NCI-H2227 (cell line): ENCODE data around the gene DOK7.
"Not testable (repeated sequence)": the region's sequence is repeated elsewhere in the genome, so short reads cannot be mapped to it uniquely, and the experiment has no call there.

Source experiments
- DNase-seq: peaks from one replicate; lab custom pipeline; 2025; ENCODE audit not compliant: unreplicated experiment; lab: John Stamatoyannopoulos, UW

DOK7 gene

DNA sequence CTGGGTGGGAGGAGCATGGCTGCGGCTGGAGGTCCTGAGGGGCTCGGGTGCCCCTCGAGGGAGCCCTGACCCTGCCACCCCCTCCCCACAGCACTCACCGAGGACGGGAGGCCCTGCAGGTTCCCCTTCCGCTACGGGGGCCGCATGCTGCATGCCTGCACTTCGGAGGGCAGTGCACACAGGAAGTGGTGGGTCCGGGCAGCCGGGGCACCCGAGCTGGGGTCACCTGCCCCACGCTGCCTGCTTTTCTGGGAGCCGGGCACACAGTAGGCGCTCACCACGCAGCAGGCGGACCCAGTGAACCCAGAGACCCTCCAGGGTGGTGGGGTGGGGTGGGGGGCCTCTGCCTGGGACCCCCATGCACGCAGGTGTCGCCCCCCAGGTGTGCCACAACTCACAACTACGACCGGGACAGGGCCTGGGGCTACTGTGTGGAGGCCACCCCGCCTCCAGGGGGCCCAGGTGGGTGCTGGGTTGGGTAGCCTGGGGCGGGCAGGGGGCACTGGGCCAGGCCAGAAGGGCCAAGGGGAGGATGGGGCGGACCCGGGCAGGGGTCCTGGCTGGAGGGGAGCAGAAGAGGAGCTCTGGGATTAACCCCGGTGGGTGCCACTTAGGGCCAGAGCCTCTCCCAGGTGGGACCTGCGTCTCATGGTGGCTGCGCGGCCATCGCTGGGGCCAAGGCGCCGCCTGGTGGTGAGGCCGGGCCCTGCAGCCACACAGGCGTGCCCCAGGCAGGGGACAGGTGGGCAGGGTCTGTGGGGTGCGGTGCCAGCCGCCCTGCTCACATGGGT, 20.0 kb upstream of the DOK7 start:
- DNase-seq, result no peak

DNA sequence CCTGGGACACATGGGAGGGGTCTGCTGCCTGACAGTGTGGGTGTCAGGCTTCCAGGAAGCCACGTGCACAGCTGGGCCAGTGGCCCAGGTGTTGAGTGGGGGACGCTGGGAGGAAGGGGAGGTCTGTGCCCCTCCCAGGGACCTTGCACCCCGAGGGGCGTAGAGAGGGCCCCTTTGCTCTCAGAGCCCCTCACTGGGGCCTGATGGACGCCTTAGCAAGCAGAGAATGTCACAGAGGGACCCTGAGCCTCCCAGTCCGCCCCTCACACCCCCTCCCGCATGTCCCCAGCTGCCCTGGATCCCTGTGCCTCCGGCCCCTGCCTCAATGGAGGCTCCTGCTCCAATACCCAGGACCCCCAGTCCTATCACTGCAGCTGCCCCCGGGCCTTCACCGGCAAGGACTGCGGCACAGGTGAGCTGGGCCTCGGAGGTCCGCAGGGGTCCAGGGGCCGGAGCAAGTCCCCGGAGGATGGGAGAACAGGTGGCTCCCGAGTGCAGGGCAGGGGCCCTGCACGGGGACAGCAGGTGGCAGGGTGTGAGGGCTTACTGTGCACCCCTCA, 19.3 kb upstream of the DOK7 start:
- no peak for DNase-seq

GRCh38 chr4:3444351-3445110, 18.6 kb upstream of the DOK7 start:
- no peak for DNase-seq

- no peak for DNase-seq
Measured at GRCh38 chr4:3445111-3445820, 17.8 kb upstream of the DOK7 start.

DNA sequence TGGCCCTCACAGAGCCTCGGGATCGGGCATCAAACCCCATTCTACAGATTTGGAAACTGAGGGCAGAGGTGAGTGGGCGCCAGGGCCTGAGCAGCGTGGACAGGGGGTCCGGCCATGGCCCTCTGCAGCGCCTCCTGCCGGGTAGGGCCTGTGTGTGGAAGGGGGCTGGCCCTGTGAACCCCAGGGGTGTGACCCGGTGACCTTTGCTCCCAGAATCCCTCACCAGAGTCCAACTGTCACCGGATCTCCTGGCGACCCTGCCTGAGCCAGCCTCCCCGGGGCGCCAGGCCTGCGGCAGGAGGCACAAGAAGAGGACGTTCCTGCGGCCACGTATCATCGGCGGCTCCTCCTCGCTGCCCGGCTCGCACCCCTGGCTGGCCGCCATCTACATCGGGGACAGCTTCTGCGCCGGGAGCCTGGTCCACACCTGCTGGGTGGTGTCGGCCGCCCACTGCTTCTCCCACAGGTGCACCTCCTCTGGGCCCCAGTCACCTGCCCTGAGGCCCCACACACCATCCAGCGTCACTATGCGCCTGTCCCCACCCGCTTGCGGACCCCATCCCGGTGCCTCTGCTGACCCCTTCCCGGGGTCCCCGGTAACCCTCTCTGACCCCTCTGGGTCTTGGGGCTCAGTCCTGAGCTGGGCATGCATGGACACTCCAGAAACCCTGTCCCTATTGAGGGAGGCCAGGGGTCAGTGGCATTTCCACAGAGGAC, 17.1 kb upstream of the DOK7 start:
- no peak for DNase-seq

GRCh38 chr4:3446631-3447320, 16.3 kb upstream of the DOK7 start:
- no peak for DNase-seq

DNA sequence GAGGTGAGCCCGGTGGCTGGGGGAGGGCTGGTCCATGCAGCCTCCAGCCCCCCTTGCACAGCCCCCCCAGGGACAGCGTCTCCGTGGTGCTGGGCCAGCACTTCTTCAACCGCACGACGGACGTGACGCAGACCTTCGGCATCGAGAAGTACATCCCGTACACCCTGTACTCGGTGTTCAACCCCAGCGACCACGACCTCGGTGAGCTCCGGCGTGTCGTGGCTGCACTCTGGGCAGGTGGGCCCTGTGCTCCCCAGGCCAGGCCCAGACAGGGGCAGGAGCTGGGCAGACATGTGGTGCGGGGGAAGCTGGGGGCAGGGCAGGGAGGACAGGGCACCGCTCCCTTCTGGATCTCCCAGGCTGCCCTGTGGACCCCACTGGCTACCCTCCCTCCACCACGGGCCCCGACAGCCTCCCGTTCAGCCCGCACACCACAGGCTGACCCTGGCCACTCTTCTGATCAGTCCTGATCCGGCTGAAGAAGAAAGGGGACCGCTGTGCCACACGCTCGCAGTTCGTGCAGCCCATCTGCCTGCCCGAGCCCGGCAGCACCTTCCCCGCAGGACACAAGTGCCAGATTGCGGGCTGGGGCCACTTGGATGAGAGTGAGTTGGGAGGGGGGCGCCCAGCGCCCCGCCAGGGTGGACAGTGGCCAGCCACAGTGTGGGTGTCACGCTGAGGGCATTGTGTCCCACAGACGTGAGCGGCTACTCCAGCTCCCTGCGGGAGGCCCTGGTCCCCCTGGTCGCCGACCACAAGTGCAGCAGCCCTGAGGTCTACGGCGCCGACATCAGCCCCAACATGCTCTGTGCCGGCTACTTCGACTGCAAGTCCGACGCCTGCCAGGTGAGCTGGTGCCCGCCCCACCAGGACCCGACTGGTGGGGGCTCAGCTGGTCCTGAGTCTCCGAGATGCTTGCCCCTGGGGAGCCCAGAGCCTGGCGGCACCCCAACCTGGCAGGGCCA, 15.4 kb upstream of the DOK7 start:
- no peak for DNase-seq

DNA sequence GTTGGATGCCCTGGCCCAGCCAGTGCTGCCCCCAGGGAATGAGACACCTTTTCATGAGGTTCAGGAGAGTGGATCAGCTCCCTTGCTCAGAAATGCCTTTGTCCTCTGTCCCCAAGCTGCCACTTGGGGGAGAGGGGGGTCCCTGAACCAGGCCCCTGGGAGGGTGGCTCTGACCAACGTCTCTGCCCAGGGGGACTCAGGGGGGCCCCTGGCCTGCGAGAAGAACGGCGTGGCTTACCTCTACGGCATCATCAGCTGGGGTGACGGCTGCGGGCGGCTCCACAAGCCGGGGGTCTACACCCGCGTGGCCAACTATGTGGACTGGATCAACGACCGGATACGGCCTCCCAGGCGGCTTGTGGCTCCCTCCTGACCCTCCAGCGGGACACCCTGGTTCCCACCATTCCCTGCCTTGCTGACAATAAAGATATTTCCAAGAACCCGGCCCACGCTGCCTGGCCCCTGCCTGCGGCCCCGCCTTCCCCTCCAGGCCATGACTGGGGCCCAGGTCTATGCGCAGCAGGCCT, 14.0 kb upstream of the DOK7 start:
- DNase-seq, result no peak

- DNase-seq, result no peak
Measured at GRCh38 chr4:3449574-3450534, 13.3 kb upstream of the DOK7 start.

- DNase-seq, result no peak
Measured at GRCh38 chr4:3450643-3451042, 12.5 kb upstream of the DOK7 start.

GRCh38 chr4:3451956-3452355, 11.2 kb upstream of the DOK7 start:
- no peak for DNase-seq

GRCh38 chr4:3452376-3452775, 10.7 kb upstream of the DOK7 start:
- no peak for DNase-seq

DNA sequence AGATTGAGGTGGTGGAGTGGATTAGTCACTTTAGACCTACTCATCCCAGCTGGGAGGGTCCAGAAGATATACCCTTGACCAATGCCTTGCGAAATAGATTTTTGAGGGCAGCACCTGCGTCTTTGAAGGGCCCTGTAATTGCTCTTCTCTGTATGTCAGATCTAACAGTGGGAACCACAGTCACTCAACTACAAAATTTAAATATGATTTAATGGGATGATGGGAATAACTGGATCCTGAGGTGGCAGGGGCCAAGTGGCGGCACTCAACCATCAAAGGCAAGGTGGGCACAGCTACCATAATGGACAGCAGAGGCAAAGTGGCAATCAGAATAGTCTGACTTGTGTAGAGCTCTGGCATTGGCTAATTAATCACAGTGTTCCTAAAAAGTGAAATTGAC, 7.5 kb upstream of the DOK7 start:
- not testable (repeated sequence) for DNase-seq

GRCh38 chr4:3458371-3458770, 4.7 kb upstream of the DOK7 start:
- DNase-seq, result no peak

GRCh38 chr4:3459156-3459555, 4.0 kb upstream of the DOK7 start:
- not testable (repeated sequence) for DNase-seq

GRCh38 chr4:3460926-3461325, 2.2 kb upstream of the DOK7 start:
- DNase-seq, result no peak

DNA sequence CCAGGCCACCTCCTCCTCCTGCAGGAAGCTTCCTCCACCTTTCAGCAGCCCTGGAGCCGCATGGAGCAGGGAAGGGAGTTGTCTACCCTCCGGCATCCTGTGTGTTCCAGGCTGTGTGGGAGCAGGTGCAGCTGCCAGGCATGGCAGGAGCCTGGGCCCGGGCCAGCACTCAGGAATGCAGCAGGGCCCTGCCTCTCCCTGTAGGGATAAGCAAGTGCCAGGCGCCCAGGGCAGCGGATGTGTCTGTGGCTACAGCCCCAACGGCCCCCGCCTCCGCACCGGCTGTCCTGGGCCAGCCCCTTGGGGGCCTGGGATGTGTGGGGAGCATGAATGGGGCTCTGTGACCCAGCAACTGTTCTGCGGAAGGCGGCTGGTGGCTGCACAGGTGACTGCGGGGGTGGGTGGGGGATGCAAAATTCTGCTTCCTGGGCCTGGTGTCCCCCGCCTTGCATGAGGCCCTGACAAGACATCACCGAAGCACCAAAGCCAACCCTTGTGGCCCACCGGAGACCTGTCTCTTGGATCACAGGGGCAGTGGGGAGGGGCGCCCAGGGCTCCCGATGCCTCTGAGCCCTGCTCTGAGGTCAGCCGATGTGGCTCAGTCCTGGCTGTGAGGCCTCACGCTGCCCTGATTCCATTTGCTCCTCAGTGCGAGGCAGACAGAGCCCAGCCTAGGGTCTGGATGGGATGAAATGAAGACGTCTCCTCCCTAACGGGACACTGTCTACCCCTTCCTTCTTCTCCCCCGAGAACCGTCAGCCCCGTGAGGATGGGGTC, 1.4 kb upstream of the DOK7 start:
- no peak for DNase-seq
